HUES6 (cell line): ENCODE results near the gene ATP8B3.
A peak's percentile ranks its signal among the peaks of the same experiment; 100 is the strongest.

Experiments used
- H3K27ac ChIP-seq: 2 replicates; pipeline ENCODE4 v1.7.0; 2013; ENCODE audit warnings: low read depth, mild to moderate bottlenecking, low read length, inconsistent platforms
- H3K27me3 ChIP-seq: 2 replicates; pipeline ENCODE4 v1.6.1; 2013; ENCODE audit warnings: low read length; ENCODE audit not compliant: control insufficient read depth, insufficient read depth
- H3K36me3 ChIP-seq: 2 replicates; pipeline ENCODE4 v1.6.1; 2013; ENCODE audit warnings: low read length; ENCODE audit not compliant: control insufficient read depth, insufficient read depth
- H3K4me1 ChIP-seq: 2 replicates; pipeline ENCODE4 v1.6.1; 2013; ENCODE audit warnings: low read length; ENCODE audit not compliant: control insufficient read depth, insufficient read depth
- H3K4me3 ChIP-seq: 2 replicates; pipeline ENCODE4 v1.5.1; 2013; ENCODE audit warnings: low read depth, low read length
- H3K9ac ChIP-seq: one replicate; pipeline ENCODE4 v1.6.1; 2013; ENCODE audit warnings: mild to moderate bottlenecking, low read length
- H3K9me3 ChIP-seq: 2 replicates; pipeline ENCODE4 v1.6.1; 2013; ENCODE audit warnings: low read depth, low read length; ENCODE audit not compliant: control insufficient read depth, insufficient read depth

Gene ATP8B3

DNA sequence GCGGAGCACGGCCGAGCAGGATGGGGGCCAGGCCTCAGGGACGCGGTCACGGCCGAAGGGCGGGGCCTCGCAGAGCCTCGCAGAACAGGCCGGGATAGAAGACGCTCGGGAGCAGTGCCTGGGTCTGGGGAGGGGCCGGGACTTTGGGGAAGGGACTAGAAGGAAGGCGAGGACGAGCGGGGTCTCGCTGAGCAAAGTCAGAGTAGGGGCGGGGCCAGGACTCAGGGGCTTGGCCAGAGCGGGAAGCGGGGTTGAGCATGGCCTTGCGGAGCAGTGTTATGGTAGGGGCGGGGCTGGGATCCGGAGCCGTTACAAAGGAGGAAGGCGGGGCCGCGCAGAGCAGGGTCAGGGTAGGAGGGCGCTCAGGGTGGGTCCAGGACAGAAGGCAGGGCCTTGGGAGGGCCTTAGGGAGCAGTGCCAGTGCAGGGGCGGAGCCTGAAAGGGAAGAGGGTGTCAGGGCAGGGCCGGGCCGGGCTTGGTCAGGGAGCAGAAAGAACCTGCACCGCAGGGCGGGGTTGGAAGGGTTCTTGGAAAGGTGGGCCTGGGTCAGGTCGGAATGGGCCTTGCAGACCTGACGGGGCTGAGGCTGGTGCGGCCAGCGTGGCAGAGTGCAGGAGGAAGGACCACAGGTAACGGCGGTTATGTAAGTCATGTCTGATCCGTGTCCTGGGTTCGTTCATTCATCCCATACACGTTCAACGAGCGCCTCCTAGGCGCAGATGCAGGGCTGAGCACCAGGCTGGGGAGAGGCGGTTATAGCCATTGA, 533 bp upstream of the ATP8B3 start:
- no peaks in the 10 kb centered on the region; the same call in 1 of the 2 replicates for H3K4me1 ChIP-seq
- no peak overlapping the region for H3K27ac ChIP-seq

DNA sequence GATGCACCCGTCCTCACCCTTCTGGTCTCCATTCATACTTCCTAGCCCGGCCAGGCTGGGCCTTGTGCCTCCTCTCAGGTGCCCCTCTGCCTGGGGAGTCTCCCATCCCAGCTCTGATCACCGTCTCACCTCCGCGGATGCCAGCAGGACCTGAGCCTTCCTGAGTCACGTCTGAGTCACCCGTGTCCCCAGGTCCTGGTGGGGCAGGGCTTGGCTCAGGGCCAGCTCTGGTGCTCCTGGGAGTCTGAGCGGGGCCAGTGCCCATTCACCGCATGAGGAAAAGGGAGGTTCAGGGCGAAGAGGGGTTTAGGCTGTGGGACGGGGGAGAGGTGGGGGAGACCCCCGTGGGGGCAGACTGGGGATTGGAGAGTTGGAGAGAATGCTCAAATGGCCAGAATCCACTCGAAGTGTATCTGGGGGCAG, 593 bp downstream of the ATP8B3 start:
- H3K9me3 ChIP-seq: no peaks in the 10 kb centered on the region
- H3K9ac ChIP-seq: no peak overlapping the region
- peaks cover 10% of the 10 kb centered on the region for H3K36me3 ChIP-seq
- H3K4me3 ChIP-seq: peak overlapping the region; percentile 61
- peaks cover 8% of the 10 kb centered on the region; the same call in 1 of the 2 replicates for H3K27me3 ChIP-seq
- no peaks in the 10 kb centered on the region; the same call in 1 of the 2 replicates for H3K4me1 ChIP-seq
- no peak overlapping the region for H3K27ac ChIP-seq

More for the DNA sequence above, 533 bp upstream of the ATP8B3 start:
- Histone ChIP-seq H3K9ac (peak overlapping the region; percentile 40), H3K27me3 (peaks cover 8% of the 10 kb centered on the region; the same call in 1 of the 2 replicates), H3K4me3 (peak overlapping the region; percentile 64), H3K9me3 (no peaks in the 10 kb centered on the region), H3K36me3 (peaks cover 22% of the 10 kb centered on the region)

DNA sequence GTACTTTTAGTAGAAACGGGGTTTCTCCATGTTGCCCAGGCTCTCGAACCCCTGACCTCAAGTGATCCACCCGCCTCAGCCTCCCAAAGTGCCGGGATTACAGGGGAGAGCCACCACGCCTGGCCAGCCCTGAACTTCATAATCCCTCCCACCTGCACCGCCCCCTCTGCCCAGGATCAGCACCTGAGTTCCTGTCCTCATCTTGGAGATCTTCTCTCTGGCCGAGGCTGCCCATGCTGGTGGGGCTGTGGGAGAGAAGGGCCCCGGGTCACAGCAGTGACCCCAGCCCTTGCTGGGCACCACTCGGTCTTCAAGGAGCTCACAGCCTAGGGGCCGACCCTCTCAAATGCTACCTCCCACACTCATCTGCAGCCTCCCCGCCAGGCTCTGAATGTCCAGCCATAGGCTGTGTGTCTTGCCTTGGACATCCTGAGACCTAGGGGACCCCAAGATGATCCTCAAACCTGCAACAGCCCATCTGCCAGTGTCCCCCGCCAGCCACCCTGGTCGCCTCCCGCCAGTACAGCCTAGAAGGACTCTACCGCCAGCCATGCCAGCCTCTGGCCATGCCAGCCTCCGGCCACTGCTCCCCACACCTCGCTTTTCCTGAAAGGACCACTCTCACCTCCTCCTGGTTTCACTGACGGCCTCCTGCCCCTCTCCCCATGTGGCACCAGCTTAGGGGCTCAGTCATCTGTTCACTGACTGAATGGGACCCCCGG, 1.5 kb downstream of the ATP8B3 start:
- Histone ChIP-seq H3K4me3 (no peak overlapping the region), H3K9me3 (no peaks in the 10 kb centered on the region), H3K9ac (no peak overlapping the region), H3K36me3 (0 out of 2 replicates have a peak, but pooled peaks cover 4% of the 10 kb centered on the region), H3K27me3 (peaks cover 8% of the 10 kb centered on the region; the same call in 1 of the 2 replicates), H3K4me1 (no peaks in the 10 kb centered on the region; the same call in 1 of the 2 replicates), H3K27ac (no peak overlapping the region)

DNA sequence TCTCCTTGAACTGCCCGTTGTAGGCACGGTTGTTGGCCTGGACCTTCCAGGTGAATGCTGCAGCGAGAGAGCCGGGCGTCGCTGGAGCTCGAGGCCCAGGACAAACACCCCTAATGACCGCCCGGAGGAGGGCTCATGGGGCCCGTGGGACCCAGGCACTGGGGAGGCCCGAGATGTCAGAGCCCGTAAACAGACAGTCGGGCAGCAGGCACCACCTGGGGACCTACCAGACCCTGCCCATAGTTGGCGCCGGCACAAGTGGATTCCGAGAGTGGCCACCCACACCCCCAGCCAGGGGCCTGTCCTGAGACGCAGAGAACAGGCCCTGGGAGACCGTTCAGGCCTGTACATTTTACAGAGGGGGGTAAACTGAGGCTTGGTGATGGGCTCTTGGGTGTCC, 2.4 kb downstream of the ATP8B3 start:
- Histone ChIP-seq H3K9me3 (no peaks in the 10 kb centered on the region), H3K27ac (no peak overlapping the region), H3K36me3 (0 out of 2 replicates have a peak, but pooled peaks cover 1% of the 10 kb centered on the region), H3K27me3 (peaks cover 8% of the 10 kb centered on the region; the same call in 1 of the 2 replicates), H3K4me3 (no peak overlapping the region), H3K9ac (no peak overlapping the region), H3K4me1 (no peaks in the 10 kb centered on the region; the same call in 1 of the 2 replicates)

DNA sequence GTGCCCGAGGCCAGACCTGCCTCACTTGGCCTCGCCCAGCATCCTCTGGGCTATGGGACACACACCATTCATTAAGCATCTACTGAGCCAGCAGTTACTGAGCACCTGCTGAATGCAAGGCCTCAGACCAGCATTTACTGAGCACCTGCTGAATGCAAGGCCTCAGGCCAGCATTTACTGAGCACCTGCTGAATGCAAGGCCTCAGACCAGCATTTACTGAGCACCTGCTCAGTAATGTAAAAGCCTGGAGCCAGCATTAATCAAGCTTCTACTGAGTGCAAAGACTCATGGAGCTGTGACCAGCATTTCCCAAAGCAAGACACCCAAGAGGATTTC, 3.7 kb downstream of the ATP8B3 start:
- Histone ChIP-seq H3K27me3 (peaks cover 8% of the 10 kb centered on the region; the same call in 1 of the 2 replicates), H3K27ac (no peak overlapping the region), H3K4me3 (no peak overlapping the region), H3K36me3 (no peaks in the 10 kb centered on the region), H3K9ac (no peak overlapping the region), H3K4me1 (no peaks in the 10 kb centered on the region; the same call in 1 of the 2 replicates), H3K9me3 (no peaks in the 10 kb centered on the region)

DNA sequence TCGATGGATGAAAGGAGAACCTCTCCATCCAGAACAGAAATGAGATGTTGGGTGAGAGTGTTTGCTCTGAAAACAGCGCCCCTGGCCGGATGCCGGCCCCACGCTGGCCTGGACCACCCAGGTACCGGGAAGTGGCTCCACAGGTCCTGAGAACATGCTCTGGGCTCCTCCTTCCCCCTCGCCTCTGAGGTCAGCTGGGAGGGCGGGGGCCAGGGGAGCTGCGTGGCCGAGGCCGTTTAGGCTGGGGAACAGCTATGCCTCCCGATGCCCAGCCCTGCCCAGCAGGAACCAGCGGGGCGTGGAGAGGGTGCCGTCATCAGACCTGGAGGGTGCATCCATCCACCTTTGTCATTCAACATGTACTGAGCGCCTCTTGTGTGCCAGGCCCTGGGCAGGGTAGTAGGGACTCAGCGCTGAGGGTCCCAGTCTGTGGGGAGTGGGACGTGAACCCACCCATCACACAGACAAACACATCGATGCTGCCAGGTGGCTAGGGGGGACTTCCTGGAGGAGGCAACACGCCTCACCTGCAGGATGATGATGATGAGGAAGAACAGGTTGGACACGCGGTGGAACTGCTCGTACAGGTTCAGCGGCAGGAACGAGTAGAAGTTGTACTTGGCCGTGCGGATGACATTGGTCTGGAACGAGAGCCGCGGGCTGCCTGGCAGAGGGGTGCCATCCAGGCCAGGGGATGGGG, 4.2 kb downstream of the ATP8B3 start:
- Histone ChIP-seq H3K36me3 (no peaks in the 10 kb centered on the region), H3K9me3 (no peaks in the 10 kb centered on the region), H3K9ac (no peak overlapping the region), H3K4me1 (no peaks in the 10 kb centered on the region; the same call in 1 of the 2 replicates), H3K27ac (no peak overlapping the region), H3K4me3 (no peak overlapping the region), H3K27me3 (peaks cover 8% of the 10 kb centered on the region; the same call in 1 of the 2 replicates)

DNA sequence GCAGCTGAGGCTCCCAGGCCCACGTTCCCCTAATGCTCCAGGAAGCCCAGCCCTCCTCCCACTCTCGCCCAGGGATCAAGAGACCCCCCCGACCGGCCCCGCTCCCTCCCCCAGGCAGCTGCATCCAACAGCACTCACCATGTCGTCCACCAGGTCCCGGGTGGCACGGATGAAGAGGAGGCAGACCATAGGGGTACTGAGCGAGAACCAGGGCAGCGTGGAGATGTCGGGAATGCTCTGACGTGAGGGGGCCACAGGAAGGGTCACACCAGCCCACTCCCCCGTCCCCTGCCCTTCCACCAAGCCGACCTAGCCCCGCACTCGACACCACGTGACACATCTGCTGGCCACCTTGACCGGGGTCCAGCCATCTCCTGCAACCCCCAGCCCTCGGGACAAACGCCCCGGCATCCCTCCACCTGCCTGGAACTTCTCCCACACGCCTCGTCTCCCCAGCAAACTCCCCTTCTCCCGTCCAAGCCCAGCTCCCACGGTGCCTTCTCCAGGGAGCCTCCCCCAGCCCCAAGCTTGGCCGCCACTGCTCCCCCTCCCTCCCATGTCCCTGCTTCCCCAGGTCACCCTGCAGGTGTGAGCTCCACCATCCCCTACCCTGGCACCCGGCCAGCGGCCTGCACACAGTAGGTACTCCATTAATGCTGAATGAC, 4.9 kb downstream of the ATP8B3 start:
- H3K27ac ChIP-seq: no peak overlapping the region
- no peak overlapping the region for H3K9ac ChIP-seq
- no peak overlapping the region for H3K4me3 ChIP-seq
- H3K36me3 ChIP-seq: no peaks in the 10 kb centered on the region
- H3K4me1 ChIP-seq: no peaks in the 10 kb centered on the region; the same call in 1 of the 2 replicates
- H3K27me3 ChIP-seq: peaks cover 8% of the 10 kb centered on the region; the same call in 1 of the 2 replicates
- H3K9me3 ChIP-seq: no peaks in the 10 kb centered on the region

DNA sequence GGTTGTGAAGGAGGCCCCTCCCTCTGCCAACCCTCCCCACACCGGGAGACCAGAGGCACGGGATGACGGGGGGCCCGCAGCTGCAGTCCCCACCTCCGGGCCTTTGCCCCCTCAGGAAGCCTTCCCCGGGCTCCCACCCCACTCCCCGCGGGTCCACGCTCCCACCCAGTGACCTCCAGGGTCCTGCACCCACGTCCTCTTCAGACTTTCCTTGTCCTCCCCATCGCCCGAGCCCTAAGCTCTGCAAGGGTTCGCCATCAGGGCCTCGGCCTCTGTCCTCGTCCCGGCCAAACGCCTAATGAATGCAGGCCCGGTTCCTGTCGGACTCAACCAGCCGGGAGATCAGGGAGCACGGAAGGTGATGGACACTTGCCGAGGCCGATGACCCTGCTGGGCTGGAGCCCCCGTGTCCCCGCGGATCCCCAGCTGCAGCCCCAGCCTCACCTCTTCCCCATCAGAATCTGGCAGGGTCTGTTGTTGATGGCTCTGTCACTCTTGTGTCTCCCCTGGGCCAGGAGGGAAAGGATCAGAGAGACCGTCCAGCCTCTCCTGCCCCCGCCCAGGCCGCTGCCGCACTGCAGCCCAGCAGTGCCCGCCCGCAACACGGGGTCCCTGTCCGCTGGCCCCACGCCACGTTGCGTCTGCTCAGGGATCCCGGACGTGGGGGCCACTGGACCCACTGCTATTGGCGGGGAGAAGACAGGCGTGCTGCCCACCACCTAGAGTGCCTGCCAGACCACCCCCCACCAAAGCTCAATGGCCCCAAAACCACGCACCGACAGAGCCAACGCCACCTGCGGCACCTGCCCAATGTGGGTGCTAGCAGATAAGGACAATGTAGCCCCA, 5.7 kb downstream of the ATP8B3 start:
- Histone ChIP-seq H3K27me3 (peaks cover 4% of the 10 kb centered on the region; the same call in 1 of the 2 replicates), H3K9me3 (no peaks in the 10 kb centered on the region), H3K4me3 (no peak overlapping the region), H3K4me1 (no peaks in the 10 kb centered on the region; the same call in 1 of the 2 replicates), H3K36me3 (no peaks in the 10 kb centered on the region), H3K27ac (no peak overlapping the region), H3K9ac (no peak overlapping the region)

DNA sequence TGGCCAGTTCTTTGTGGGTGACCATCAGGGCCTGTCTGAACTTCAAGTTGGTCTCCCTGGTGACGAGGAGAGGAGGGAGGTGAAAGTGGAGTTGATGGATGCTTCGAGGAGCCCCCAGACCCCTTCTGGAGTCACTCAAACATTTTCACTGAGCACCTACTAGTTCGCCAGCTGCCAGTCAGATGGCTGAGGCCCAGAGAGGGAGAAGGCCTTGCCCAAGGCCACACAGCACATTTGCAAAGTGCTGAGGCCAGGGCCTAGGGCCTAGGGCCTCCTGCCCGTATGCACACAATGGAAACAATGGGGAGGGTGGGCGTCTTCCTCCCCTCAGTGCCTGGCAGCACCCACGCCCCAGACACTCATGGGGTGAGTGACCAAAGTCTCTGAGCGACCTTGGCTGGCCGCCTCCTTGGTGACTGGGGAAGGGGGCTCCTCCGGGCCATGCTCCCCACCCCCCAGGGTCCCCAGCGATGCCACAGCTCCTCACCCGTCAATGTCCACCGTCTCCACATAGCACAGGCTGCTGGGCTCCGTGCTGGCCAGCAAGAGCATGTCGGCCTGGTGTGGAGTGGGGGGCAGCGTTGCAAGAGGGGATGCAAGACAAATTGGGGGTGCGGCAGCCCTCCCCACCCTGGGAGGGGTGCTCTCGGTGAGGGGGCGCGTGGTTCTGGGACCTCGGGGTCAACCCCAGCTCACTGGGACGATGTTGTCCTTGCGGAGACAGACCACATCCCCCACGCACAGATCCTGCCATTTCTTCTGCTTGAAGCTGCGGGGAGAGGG, 6.5 kb downstream of the ATP8B3 start:
- Histone ChIP-seq H3K27me3 (no peaks in the 10 kb centered on the region), H3K9me3 (no peaks in the 10 kb centered on the region), H3K4me1 (no peaks in the 10 kb centered on the region), H3K9ac (no peak overlapping the region), H3K36me3 (no peaks in the 10 kb centered on the region), H3K27ac (no peak overlapping the region), H3K4me3 (no peak overlapping the region)
